SKM-1 treated with dmso at 0.1 percent for 144 hours (cell line): ENCODE data around the gene SELENON.

ENCODE experiments used
- DNase-seq: peaks from one replicate; lab custom pipeline; 2025; ENCODE audit not compliant: unreplicated experiment; lab: John Stamatoyannopoulos, UW

Gene SELENON

GRCh38 chr1:25770541-25771220 is 29.3 kb upstream of the SELENON start:
- no peak for DNase-seq

- no peak for DNase-seq
Measured at GRCh38 chr1:25771221-25772114, 28.5 kb upstream of the SELENON start.

DNA sequence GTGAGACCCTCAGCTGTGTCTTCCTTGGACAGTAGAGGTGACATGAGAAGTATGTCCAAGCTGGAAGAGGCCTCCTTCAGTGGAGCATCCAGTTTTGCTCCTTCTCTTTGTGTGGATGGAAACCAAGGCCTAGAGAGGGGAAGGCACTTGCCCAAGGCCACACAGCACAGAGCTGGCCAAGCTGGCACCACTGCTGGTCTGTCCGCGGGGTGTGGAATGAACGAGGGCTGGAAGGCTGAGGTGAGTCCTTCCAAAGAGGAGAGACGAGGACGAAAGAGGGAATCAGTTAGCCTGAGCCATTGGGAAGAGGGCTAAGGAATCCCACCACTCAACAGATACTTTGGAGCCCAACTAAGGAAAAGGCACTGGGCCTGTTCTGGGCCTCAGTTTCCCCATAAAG is 27.8 kb upstream of the SELENON start:
- DNase-seq: no peak

GRCh38 chr1:25772692-25773245 is 27.2 kb upstream of the SELENON start:
- DNase-seq: no peak

DNA sequence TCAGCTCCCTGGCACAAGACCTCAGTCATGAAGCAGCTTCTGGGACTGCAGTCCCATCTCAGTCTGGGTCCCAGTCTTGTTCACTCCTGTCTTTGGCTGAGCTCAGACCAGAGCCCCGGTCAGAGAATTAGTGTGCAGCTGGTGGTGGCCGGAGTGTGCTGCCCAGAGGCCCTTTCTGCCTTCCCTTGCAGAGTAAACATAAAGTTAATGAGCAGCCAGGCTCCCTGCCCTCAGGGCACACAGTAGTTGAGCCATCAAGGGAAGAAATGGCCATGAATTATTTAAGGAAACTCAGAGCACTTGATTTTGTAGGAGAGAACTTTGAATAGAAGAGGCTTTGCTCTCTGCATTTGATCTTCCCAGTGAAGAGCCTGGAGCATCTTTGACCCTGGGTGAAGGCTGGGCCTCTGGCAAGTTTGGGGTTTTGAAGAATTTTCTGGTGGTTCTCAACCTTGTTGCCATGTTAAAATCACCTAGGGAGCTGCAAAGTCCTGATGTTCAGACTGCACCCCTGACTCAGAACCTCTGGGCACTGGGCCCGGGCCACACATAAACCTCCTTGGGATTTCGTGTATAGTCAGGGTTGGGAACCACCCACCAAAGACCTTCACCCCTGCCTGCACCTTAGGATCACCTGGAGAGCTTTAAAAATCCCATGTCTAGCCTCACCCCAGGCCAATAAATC is 26.4 kb upstream of the SELENON start:
- DNase-seq: no peak

DNA sequence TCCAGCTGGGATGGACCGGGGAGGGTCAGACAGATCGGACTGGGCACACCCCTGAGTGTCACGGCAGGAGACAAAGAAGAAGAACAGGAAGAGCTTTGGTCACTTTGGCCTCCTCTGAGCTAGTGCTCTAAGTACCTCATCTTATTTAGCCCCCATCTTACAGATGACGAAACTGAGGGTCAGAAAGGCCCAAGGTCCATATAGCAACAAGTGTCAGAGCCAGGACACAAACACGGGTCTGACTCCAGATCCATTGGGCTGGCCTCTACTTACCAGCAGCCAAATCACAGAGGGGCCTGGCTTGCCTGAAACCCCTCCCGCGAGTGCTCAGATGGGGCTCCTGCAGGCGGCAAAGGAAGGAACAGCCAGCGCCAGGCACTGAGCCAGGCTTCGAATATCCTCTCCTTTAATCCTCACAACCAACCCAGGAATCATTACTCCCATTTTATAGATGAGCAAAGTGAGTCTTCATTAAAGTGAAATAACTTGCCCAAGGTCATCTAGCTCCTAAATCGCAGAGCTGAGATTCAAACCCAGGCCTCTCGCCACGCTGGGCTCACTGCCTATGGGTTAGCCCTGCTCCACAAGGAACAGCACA is 25.7 kb upstream of the SELENON start:
- DNase-seq: no peak

- DNase-seq: no peak
Measured at GRCh38 chr1:25774921-25775771, 24.8 kb upstream of the SELENON start.

GRCh38 chr1:25779388-25779787 is 20.6 kb upstream of the SELENON start:
- DNase-seq: no peak

GRCh38 chr1:25779894-25780293 is 20.1 kb upstream of the SELENON start:
- DNase-seq: no peak

GRCh38 chr1:25780318-25781129 is 19.5 kb upstream of the SELENON start:
- DNase-seq: no peak

DNA sequence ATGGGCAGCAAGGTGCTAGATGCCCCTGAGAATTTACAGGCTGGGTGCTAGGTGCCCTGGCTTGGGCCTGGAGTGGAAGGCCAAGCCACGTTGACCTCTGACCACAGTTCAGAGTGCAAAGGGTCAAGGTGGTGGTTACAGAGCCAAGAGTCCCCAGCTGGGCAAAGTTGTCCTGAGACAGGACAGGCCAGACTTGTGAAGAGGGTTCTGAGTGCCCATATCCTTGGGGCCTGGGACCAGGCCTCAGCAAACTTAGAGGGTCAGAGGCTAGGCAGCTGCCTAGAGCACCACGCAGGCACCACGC is 18.9 kb upstream of the SELENON start:
- DNase-seq: no peak

- no peak for DNase-seq
Measured at GRCh38 chr1:25782608-25783201, 17.3 kb upstream of the SELENON start.

DNA sequence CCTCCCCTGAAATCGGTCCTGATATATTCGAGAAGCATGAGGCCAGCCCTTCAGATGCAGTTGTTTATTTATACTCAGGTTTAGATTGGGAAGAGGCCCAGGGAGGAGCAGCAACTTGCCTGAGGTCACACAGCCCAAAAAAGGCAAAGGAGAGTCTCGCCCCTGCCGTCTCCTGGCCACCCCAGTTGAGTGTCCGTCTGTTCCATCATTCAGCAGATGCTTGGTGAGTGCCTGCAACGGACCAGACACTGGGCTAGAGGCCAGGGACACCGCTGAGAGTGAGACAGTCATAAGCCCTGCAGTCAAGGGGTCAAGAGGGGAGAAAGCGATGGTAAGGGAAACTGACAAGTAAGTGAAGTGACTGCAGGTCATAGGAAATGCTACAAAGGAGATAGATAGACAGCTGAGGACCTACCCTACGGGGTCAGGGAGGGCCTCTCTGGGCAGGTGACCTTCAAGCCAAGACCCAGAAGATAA is 15.4 kb upstream of the SELENON start:
- no peak for DNase-seq

DNA sequence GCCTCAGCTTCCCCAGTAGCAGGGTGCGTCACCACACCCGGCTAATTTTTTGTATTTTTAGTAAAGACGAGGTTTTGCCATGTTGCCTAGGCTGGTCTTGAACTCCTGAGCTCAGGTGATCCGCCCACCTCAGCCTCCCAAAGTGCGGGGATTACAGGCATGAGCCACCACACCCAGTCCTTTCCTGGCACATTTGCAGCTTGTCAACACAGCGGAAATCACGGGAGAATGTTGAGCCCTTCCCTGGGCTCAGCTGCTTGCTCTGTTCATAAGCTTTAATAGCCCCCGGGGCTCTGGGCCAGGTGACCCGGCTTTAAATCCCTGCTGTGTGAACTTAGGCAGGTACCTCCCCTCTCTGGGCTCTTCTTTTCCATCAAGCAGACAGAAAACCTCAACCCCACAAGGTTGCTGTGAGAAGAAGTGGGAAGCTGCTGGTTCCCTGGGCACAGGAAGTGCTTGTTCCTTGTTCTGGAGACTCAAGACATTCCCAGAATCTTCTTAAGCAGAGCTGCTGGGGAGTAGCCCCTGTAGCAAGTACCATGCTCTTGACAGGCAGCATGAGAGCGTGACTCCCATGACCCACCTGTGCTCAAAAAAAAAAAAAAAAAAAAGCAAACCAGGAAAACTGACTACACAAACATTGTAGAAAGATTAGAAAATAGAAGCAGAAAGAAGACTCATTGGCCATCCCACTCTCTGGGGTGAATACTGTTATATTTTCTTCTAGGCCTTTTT is 14.5 kb upstream of the SELENON start:
- DNase-seq: no peak

DNA sequence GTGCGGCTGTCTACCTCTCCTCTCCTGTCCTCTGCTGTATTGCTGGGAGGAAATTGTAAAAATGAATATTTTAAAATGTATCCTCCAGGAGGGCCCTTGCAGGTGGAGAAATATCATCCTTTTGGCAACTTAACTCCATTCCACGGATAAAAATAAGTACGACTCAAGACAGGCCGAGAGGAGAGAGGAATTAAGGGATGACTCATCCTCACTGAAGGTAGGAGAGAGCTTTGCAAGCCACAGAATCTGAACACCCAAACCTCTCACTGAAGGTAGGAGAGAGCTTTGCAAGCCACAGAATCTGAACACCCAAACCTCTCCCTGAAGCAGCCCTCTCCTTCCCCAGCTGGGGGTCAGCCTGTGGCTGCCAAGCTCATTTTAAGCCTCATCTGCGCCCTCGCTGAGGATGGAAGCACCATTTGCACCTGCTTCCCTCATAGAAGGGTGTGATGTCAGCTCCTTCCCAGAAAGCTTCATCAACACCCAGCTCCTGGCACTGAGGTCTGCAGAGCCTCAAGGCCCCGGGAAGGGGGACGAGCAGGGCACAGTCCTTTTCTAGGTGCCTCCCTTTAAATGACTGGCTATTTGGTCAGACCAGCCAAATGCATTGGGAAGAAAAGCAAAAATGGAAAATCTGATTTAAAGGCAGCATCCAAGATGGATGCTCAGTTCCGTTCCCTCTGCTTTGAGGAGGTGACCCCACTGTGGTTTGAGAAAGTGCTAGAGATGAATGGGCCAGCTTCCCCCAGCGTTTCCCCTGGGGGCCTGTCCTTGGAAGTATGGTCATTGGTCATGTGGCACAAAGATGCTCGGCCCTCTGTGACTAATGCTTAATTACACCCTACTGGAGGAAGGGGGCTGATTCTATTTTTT is 12.9 kb upstream of the SELENON start:
- no peak for DNase-seq

DNA sequence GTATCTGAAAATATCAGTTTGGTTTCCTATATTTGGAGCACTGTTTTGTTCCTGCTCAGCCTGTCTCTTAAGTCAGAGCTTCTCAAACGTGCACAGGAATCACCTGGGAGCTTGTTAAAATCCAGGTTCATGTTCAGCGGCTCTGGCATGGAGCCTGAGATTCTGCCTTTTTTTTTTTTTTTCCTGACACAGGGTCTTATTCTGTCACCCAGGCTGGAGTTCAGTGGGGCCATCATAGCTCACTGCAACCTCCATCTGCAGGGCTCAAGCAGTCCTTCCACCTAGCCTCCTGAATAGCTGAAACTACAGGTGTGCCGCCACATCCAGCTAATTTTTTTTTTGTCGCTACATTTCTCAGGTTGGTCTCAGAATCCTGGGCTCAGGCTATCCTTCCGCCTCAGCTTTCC is 12.2 kb upstream of the SELENON start:
- DNase-seq: no peak

DNA sequence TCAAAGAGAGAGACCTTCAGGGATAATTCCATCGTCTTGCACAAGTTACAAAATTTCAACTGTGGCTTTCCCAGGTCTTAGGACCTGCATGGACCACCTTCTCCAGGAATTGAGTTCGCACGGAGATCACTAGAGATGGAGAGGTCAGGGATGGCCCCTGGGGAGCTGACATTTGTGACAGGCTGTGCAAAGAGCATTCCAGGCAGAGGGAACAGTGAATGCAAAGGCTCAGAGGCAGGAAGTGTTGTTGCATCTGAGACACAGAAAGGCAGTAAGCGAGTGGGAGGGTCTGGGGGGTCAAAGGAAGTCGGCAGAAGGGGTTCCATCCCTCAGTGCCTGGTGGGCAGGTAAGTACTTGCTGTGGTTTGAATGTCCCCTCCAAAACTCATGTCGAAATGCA is 9.5 kb upstream of the SELENON start:
- DNase-seq: no peak
